HFFc6 (cell line): ENCODE data around the gene GRAP2. TPM values are rescaled to one million over a fixed set of nuclear protein-coding genes. Genes with fewer than 3 reads are reported as not detected.

Source experiments
- DNase-seq: peaks from one replicate; pipeline ENCODE4 v3.0.0-alpha.2; 2018
- H3K27ac Mint-ChIP-seq: 2 replicates; pipeline ENCODE4 v1.8.0; 2020; ENCODE audit warnings: mild to moderate bottlenecking, mixed read lengths
- H3K27me3 Mint-ChIP-seq: 2 replicates; pipeline ENCODE4 v1.8.0; 2021; ENCODE audit warnings: mild to moderate bottlenecking, moderate library complexity, mixed read lengths; ENCODE audit not compliant: insufficient read depth
- H3K36me3 Mint-ChIP-seq: 2 replicates; pipeline ENCODE4 v1.8.0; 2021; ENCODE audit warnings: low read depth, mixed read lengths
- H3K4me1 Mint-ChIP-seq: 2 replicates; pipeline ENCODE4 v1.8.0; 2020; ENCODE audit warnings: low read depth, mixed read lengths
- H3K4me3 Mint-ChIP-seq: 2 replicates; pipeline ENCODE4 v1.8.0; 2020; ENCODE audit warnings: mild to moderate bottlenecking, moderate library complexity, mixed read lengths
- H3K9me3 Mint-ChIP-seq: 2 replicates; pipeline ENCODE4 v1.8.0; 2020; ENCODE audit warnings: mild to moderate bottlenecking, mixed read lengths
- total RNA-seq, 6 experiments: library from RNA; stranded (reverse); fragmentation: NEBNext Ultra II Directional; extraction: Animal tissue kit (Norgen Biotek cat#: 25700); gene quantifications; 2 replicates in 1 of 6; 3 replicates in 5 of 6; pipeline ENCODE4 v1.2.3, GENCODE V29; 2021
- TF ChIP-seq, protein P1 (sequence below): fragments of 200-600 bp; sonication (generic); IDR thresholded peaks from 2 replicates; pipeline ENCODE4 v1.5.0; 2021; ENCODE audit warnings: antibody characterized with exemption, mild to moderate bottlenecking

Gene GRAP2
- total RNA-seq, 6 experiments from 2014 or later: not detected

DNA sequence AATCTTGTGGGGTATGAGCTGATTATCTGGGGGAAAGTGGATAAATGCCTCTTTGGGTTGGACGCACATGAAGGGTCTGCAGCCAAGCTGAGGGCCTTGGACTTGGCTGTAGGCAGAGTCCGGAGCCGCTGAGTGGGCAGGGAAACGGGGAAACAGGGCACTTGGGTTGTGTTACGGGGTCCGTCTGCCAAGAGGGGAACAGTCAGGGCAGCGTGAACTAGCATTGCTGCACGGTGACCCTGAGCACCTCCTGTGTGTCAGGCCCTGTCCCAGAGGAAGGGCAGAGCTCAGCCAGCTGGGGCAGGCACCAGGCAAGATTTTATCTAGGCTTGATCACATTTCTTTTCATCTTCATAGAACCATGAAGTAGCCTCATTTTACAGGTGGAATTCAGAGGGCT is 105.8 kb downstream of the GRAP2 start:
- no peak overlapping the region for H3K27ac Mint-ChIP-seq
- TF ChIP-seq, protein P1, sequence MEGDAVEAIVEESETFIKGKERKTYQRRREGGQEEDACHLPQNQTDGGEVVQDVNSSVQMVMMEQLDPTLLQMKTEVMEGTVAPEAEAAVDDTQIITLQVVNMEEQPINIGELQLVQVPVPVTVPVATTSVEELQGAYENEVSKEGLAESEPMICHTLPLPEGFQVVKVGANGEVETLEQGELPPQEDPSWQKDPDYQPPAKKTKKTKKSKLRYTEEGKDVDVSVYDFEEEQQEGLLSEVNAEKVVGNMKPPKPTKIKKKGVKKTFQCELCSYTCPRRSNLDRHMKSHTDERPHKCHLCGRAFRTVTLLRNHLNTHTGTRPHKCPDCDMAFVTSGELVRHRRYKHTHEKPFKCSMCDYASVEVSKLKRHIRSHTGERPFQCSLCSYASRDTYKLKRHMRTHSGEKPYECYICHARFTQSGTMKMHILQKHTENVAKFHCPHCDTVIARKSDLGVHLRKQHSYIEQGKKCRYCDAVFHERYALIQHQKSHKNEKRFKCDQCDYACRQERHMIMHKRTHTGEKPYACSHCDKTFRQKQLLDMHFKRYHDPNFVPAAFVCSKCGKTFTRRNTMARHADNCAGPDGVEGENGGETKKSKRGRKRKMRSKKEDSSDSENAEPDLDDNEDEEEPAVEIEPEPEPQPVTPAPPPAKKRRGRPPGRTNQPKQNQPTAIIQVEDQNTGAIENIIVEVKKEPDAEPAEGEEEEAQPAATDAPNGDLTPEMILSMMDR: no peak
- H3K36me3 Mint-ChIP-seq: no peaks in the 10 kb centered on the region
- H3K4me1 Mint-ChIP-seq: peaks cover 8% of the 10 kb centered on the region
- no peaks in the 10 kb centered on the region for H3K9me3 Mint-ChIP-seq
- DNase-seq: no peak
- H3K27me3 Mint-ChIP-seq: peaks cover 32% of the 10 kb centered on the region
- H3K4me3 Mint-ChIP-seq: no peak overlapping the region

DNA sequence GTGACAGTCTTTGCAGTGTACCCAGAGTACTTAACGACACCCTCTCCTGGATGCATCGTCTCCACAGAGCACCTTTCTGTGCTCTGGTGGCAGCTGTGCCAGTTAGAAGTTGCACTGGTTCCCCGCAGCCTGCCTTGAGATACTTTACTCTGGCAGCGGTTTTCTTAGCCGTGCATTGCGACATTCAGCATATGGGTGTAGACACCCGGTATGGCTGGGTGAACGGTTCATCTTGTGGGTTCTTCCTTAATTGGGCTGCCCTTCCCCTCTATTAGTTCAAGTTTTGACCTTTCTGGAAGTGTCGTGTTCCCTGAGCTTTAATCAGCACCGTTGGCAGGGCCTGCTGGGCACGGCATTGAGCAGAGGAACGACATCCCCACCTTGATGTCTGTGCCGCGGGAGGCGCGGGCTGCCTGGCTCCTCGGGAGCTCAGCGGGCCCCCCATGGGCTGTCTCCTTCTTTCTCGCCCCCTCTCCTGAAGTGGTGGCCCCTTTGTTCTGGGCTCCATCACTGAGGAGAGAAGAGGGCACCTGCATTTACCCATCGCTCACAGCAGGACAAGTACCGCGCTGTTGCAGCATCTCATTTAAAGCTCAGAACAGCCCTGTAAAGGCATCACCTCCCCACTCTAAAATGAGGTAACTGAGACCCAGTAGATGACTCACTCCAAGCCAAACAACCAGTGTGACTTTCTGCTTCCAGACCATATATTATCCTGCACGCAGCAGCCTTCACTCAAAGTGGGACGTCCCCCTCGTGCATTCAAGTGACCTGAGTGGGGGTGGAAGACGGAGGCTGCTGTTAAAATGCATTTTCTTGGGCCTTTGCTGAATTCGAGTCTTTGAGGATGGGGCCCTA is 107.2 kb downstream of the GRAP2 start:
- Mint-ChIP-seq H3K27ac (no peak overlapping the region), H3K4me3 (no peak overlapping the region), H3K9me3 (no peaks in the 10 kb centered on the region), H3K36me3 (no peaks in the 10 kb centered on the region), H3K27me3 (peaks cover 24% of the 10 kb centered on the region), H3K4me1 (no peaks in the 10 kb centered on the region; the same call in 1 of the 2 replicates)
- no peak for DNase-seq
- TF ChIP-seq, protein P1: no peak

DNA sequence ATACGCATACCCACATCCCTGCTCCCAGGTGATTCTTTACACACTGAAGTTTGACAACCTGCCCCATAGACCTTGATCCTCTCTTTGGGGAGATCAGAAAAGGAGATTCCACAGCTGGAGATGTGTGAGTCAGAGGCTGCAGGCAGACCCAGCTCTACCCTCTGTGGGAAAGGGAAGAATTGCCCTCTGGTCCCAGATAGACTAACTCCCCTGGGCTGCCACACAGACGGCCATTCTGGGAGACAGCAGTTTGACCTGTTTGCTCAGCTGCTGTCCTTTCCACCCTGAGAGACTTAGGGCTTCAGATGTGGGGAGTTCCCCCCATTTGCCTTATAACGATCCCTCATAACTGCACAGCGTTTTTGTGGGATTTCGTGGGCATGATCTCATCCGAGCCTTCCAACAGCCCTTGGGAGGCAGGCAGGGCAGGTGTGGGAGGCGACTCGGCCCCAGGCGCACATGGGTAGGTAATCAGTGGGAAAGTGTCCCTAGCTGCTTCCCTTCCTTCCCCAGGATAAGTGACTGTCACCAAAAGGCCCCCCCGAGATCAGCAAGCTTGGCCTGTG is 107.9 kb downstream of the GRAP2 start:
- no peak overlapping the region for H3K4me3 Mint-ChIP-seq
- H3K27ac Mint-ChIP-seq: no peak overlapping the region
- H3K27me3 Mint-ChIP-seq: peaks cover 24% of the 10 kb centered on the region
- no peaks in the 10 kb centered on the region for H3K36me3 Mint-ChIP-seq
- no peaks in the 10 kb centered on the region for H3K9me3 Mint-ChIP-seq
- TF ChIP-seq, protein P1: no peak
- no peaks in the 10 kb centered on the region; the same call in 1 of the 2 replicates for H3K4me1 Mint-ChIP-seq
- no peak for DNase-seq

DNA sequence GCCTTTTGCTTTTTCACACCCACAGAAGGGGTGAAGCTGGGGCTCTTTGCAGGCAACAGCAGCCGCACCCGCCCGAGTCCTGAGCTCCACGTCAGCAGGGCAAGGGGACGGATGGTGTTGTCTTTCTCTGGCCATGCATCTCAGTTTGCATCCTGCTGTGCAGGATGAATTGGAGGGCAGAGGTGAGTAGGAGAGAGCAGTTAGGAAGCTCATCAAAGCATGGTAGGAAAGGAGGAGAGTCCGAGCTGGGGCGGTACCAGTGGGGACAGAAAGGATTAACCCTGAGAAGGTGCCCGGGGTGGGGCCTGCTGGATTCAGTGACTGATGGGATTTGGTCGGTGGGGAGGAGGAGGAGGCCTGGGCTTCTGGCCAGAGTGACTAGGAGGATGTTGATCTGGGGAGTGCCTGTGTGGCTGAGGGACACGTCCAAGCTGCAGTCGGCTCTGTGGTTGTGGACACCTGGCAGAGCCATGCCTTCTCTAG is 108.4 kb downstream of the GRAP2 start:
- no peak overlapping the region for H3K27ac Mint-ChIP-seq
- peaks cover 26% of the 10 kb centered on the region for H3K27me3 Mint-ChIP-seq

DNA sequence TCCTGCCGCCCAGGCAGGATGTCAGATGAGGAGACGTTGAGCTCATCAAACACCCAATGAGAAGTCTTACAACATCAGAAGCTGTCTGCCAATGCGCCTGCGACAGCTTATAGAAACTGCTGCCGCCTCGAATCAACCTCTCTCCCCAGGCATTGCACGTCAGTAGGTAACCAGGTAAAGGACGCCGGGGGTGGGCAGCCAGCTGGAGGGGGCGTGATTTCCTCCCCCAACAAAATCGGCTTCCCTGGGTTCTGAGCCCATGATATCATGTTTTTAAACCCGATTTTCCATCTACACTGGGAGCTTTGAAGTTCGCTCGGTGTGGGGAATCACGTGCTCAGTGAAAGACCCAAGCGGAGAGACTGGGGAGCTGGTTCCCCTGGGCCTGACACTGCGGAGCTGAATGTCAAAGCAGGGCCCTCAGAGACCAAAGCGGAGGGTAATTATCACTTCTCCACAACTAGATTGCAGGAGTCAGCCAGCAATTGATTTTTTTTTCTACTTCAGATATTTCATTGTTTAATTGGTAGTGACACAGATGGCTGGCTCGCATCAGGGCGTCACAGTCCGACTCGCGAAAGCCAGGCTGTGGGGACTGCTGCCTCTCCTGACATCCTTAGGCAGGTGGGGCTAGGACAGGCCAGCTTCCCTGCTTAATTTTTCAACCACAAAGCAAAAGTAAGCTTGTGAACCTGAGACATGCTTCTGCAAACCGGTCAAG is 109.2 kb downstream of the GRAP2 start:
- no peak overlapping the region for H3K27ac Mint-ChIP-seq
- peaks cover 24% of the 10 kb centered on the region for H3K27me3 Mint-ChIP-seq
- H3K36me3 Mint-ChIP-seq: no peaks in the 10 kb centered on the region
- TF ChIP-seq, protein P1: no peak
- H3K9me3 Mint-ChIP-seq: no peaks in the 10 kb centered on the region
- no peak overlapping the region for H3K4me3 Mint-ChIP-seq
- DNase-seq: no peak
- H3K4me1 Mint-ChIP-seq: no peaks in the 10 kb centered on the region; the same call in 1 of the 2 replicates

More for the DNA sequence above, 108.4 kb downstream of the GRAP2 start:
- Mint-ChIP-seq H3K4me3 (no peak overlapping the region), H3K36me3 (no peaks in the 10 kb centered on the region), H3K4me1 (no peaks in the 10 kb centered on the region; the same call in 1 of the 2 replicates), H3K9me3 (no peaks in the 10 kb centered on the region)
- no peak for DNase-seq
- TF ChIP-seq, protein P1: no peak
